PFSK-1 (cell line): ENCODE data around the gene COL24A1.

Source experiments
- FOXP2 ChIP-seq: optimal IDR thresholded peaks from 2 replicates; pipeline ENCODE3; 2011; ENCODE audit warnings: borderline replicate concordance, control low read depth, inconsistent platforms; ENCODE audit not compliant: insufficient read depth; ENCODE audit errors: extremely low read length, extremely low read depth
- POLR2AphosphoS5 ChIP-seq: IDR thresholded peaks from 2 replicates; pipeline ENCODE4 v1.6.1; 2012; ENCODE audit warnings: low read depth, mild to moderate bottlenecking, control low read depth, low read length, moderate library complexity
- SIN3A ChIP-seq: IDR thresholded peaks from 2 replicates; pipeline ENCODE4 v1.6.1; 2012; ENCODE audit warnings: mild to moderate bottlenecking, low read length, moderate library complexity, borderline replicate concordance; ENCODE audit not compliant: insufficient read depth
- TAF1 ChIP-seq: IDR thresholded peaks from 2 replicates; pipeline ENCODE4 v1.6.1; 2012; ENCODE audit warnings: low read length, control low read depth, borderline replicate concordance; ENCODE audit not compliant: insufficient read depth
- TF ChIP-seq, protein P1 (sequence below), 2 experiments: IDR thresholded peaks; 2 replicates each; pipeline versions ENCODE4 v1.6.1 to v1.8.0; 2011 to 2012; ENCODE audit warnings: low read depth in 2 of 2, low read length in 2 of 2, control low read depth in 1 of 2, inconsistent platforms in 1 of 2, mild to moderate bottlenecking in 1 of 2, moderate library complexity in 1 of 2; ENCODE audit not compliant: insufficient read depth in 1 of 2

Gene COL24A1

DNA sequence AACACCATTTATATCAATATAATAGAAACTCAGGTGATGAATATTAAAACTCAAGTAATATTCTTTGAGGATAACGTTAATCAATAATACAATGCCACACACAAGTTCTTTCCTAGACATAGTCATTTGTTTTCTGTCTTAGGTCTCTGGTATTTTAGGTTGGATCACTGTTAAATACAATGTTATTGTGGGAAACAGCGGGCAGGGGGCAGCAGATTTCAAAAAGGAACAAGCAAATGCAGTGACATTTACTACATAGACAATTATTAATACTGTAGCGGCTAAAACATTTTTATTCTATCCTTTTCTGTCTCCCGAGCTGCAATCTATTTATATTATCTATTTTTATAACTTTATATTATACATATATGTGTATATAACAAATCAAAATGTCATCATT, 261.9 kb downstream of the COL24A1 start:
- TF ChIP-seq SIN3A (no peak), POLR2AphosphoS5 (no peak), FOXP2 (no peak), TAF1 (no peak)
- TF ChIP-seq, protein P1, sequence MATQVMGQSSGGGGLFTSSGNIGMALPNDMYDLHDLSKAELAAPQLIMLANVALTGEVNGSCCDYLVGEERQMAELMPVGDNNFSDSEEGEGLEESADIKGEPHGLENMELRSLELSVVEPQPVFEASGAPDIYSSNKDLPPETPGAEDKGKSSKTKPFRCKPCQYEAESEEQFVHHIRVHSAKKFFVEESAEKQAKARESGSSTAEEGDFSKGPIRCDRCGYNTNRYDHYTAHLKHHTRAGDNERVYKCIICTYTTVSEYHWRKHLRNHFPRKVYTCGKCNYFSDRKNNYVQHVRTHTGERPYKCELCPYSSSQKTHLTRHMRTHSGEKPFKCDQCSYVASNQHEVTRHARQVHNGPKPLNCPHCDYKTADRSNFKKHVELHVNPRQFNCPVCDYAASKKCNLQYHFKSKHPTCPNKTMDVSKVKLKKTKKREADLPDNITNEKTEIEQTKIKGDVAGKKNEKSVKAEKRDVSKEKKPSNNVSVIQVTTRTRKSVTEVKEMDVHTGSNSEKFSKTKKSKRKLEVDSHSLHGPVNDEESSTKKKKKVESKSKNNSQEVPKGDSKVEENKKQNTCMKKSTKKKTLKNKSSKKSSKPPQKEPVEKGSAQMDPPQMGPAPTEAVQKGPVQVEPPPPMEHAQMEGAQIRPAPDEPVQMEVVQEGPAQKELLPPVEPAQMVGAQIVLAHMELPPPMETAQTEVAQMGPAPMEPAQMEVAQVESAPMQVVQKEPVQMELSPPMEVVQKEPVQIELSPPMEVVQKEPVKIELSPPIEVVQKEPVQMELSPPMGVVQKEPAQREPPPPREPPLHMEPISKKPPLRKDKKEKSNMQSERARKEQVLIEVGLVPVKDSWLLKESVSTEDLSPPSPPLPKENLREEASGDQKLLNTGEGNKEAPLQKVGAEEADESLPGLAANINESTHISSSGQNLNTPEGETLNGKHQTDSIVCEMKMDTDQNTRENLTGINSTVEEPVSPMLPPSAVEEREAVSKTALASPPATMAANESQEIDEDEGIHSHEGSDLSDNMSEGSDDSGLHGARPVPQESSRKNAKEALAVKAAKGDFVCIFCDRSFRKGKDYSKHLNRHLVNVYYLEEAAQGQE (IDR thresholded peaks at IDR 0.05; ENCODE audit: insufficient read depth in 1 of 2, low read depth in 2 of 2, low read length in 2 of 2) = no peak

DNA sequence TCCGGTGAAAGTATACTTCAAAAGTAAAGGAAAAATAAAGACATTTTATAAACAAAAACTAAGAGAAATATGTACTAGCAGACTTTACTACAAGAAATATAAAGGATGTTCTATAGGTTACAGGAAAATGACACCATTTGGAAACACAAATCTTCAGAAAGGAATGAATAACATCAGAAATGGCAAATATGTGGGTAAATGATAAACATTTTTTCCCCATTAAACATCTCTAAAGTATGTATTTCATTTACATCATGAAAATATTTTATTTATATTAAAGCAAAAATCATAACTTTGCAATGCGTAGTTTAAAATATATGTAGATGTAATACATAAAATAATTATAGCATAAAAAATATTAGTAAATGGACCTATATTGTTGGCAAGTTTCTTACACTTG, 264.2 kb downstream of the COL24A1 start:
- TF ChIP-seq POLR2AphosphoS5 (no peak), FOXP2 (no peak), TAF1 (no peak), SIN3A (no peak)
- TF ChIP-seq, protein P1 (IDR thresholded peaks at IDR 0.05; ENCODE audit: insufficient read depth in 1 of 2, low read depth in 2 of 2, low read length in 2 of 2) = no peak

DNA sequence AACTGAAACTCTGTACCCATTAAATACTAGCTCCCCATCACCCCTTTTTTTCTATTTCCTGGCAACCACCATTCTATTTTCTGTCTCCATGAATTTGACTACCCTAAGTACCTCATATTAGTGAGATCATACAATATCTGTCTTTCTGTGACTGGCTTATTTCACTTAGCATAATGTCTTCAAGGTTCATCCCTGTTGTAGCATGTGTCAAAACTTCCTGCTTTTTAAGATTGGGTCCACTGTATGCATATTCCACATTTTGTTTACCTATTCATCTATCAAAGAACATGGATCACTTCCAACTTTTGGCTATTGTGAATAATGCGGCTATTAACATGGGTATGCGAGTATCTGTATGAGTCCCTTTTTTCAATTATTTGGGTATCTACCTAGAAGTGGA, 266.7 kb downstream of the COL24A1 start:
- TF ChIP-seq SIN3A = no peak
- TF ChIP-seq TAF1 = no peak
- TF ChIP-seq, protein P1 (IDR thresholded peaks at IDR 0.05; ENCODE audit: insufficient read depth in 1 of 2, low read depth in 2 of 2, low read length in 2 of 2) = no peak
- TF ChIP-seq FOXP2 = no peak
- no peak for TF ChIP-seq POLR2AphosphoS5

DNA sequence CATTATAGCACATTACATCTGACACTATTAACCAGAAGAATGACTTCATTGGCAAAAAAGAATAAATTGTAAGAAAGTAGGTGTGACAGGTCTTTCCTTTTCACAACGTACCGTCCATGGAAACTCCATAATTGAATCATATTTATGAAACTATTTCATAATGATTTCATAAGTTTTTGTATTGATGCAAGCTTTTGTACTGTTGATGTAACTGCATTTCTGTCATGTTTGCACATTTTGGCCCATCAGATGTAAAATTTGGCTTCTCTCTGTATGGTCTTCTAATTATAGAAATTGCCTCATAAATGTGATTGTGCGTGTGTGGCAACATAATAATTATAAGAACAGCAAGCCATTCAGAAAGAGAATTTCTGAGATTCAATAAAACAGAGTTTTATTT, 267.7 kb downstream of the COL24A1 start:
- no peak for TF ChIP-seq POLR2AphosphoS5
- TF ChIP-seq, protein P1 (IDR thresholded peaks at IDR 0.05; ENCODE audit: insufficient read depth in 1 of 2, low read depth in 2 of 2, low read length in 2 of 2) = no peak
- no peak for TF ChIP-seq SIN3A
- TF ChIP-seq TAF1 = no peak
- TF ChIP-seq FOXP2 = no peak
